HK-2 (cell line): ENCODE results near the gene CERK.
"Not testable (repeated sequence)": the region's sequence is repeated elsewhere in the genome, so short reads cannot be mapped to it uniquely, and the experiment has no call there.

Experiments used
- DNase-seq: peaks from one replicate; pipeline ENCODE4 v3.0.0-alpha.2; 2018; ENCODE audit not compliant: unreplicated experiment

CERK gene

GRCh38 chr22:46748908-46749675 is 11.0 kb upstream of the CERK start:
- no peak for DNase-seq

GRCh38 chr22:46748206-46748907 is 10.3 kb upstream of the CERK start:
- no peak for DNase-seq

GRCh38 chr22:46747646-46748045 is 9.6 kb upstream of the CERK start:
- DNase-seq, result no peak

- no peak for DNase-seq
Measured at GRCh38 chr22:46746620-46747019, 8.6 kb upstream of the CERK start.

GRCh38 chr22:46746192-46746591 is 8.1 kb upstream of the CERK start:
- DNase-seq, result no peak

GRCh38 chr22:46744581-46744980 is 6.5 kb upstream of the CERK start:
- DNase-seq, result no peak

GRCh38 chr22:46742576-46743221 is 4.6 kb upstream of the CERK start:
- no peak for DNase-seq

GRCh38 chr22:46741974-46742519 is 4.0 kb upstream of the CERK start:
- DNase-seq, result no peak

- DNase-seq, result no peak
Measured at GRCh38 chr22:46740910-46741780, 3.1 kb upstream of the CERK start.

GRCh38 chr22:46739094-46739870 is 1.2 kb upstream of the CERK start:
- DNase-seq, result peak; percentile 61

- DNase-seq, result no peak
Measured at GRCh38 chr22:46738647-46739093, 618 bp upstream of the CERK start.

GRCh38 chr22:46737105-46737975 is 712 bp downstream of the CERK start:
- peak; percentile 22 for DNase-seq

- DNase-seq, result no peak
Measured at GRCh38 chr22:46736705-46737104, 1.3 kb downstream of the CERK start.

GRCh38 chr22:46735747-46736608 is 2.1 kb downstream of the CERK start:
- DNase-seq, result no peak

- DNase-seq, result peak; percentile 25
Measured at GRCh38 chr22:46734830-46735453, 3.1 kb downstream of the CERK start.

GRCh38 chr22:46734213-46734722 is 3.8 kb downstream of the CERK start:
- not testable (repeated sequence) for DNase-seq

- DNase-seq, result no peak
Measured at GRCh38 chr22:46732513-46732912, 5.5 kb downstream of the CERK start.

- no peak for DNase-seq
Measured at GRCh38 chr22:46732041-46732379, 6.0 kb downstream of the CERK start.
